ENCODE measurements around the gene CNOT8.
"Not testable (repeated sequence)": the region's sequence is repeated elsewhere in the genome, so short reads cannot be mapped to it uniquely, and the experiment has no call there.

The CNOT8 gene

DNA sequence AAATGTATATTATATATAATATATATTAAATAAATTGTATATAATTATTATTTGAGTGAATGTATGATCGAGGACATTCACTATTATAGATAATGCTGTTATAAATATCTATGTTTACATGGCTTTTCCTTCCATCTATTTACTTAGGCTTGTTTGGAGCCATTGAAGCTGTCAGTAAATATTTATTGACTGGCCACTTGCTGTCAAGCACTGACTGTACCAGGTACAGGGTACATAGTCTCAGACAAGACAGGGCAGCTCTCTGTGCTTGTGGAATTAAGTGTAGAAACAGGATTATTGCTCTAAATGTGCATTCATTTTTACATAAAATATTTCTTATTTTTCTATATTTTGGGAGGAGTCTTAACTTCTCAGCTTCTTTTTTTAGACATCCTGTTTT lies 24.4 kb upstream of the CNOT8 start:
- H3K36me3 ChIP-seq (ENCODE audit: control insufficient read depth, insufficient read depth, low read length) = peaks cover 32% of the 10 kb centered on the region
- no peaks in the 10 kb centered on the region for H3K9me3 ChIP-seq (ENCODE audit: control insufficient read depth, insufficient read depth, low read depth, low read length)
- no peak overlapping the region for H3K9ac ChIP-seq (ENCODE audit: low read length)
- H3K27ac ChIP-seq (ENCODE audit: low read depth, low read length) = no peak overlapping the region
- H3K4me3 ChIP-seq (ENCODE audit: low read depth, low read length) = no peak overlapping the region
- peaks cover 3% of the 10 kb centered on the region; the same call in 1 of the 2 replicates for H3K4me1 ChIP-seq (ENCODE audit: control insufficient read depth, insufficient read depth, low read length)
- H3K27me3 ChIP-seq (ENCODE audit: control insufficient read depth, insufficient read depth, low read length) = no peaks in the 10 kb centered on the region

DNA sequence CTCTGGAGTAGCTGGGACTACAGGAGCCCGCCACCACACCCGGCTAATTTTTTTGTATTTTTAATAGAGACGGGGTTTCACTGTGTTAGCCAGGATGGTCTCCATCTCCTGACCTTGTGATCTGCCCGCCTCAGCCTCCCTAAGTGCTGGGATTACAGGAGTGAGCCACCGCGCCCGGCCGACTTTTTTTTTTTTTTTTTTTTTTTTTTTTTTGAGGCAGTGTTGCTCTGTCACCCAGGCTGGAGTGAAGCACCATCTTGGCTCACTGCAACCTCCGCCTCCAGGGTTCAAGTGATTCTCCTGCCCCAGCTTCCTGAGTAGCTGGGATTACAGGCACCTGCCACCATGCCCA lies 22.8 kb upstream of the CNOT8 start:
- not testable (repeated sequence) for H3K9me3 ChIP-seq (ENCODE audit: control insufficient read depth, insufficient read depth, low read depth, low read length); H3K9ac ChIP-seq (ENCODE audit: low read length); H3K27me3 ChIP-seq (ENCODE audit: control insufficient read depth, insufficient read depth, low read length); H3K27ac ChIP-seq (ENCODE audit: low read depth, low read length); H3K4me3 ChIP-seq (ENCODE audit: low read depth, low read length); H3K4me1 ChIP-seq (ENCODE audit: control insufficient read depth, insufficient read depth, low read length)
- H3K36me3 ChIP-seq (ENCODE audit: control insufficient read depth, insufficient read depth, low read length) = peaks cover 17% of the 10 kb centered on the region

DNA sequence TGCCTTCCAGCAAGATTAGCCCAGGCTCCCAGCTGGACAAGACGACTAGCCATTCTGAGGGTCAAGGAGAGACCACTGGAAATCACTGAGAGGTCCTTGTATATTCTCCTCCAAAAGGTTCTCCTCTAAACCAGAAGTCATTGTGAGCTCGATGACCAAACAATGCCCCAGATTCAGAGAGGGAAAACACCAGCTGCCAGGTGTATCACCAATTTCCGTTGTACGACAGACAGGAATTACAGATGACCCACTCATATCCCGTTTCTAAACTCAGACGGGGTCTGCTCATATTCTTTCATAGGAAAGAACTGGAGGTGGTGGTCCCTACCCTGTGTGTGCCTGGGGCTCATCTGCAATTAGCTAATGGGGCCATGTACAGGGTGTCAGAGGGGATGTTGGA lies 22.2 kb upstream of the CNOT8 start:
- H3K27me3 ChIP-seq (ENCODE audit: control insufficient read depth, insufficient read depth, low read length) = no peaks in the 10 kb centered on the region
- no peaks in the 10 kb centered on the region; the same call in 1 of the 2 replicates for H3K4me1 ChIP-seq (ENCODE audit: control insufficient read depth, insufficient read depth, low read length)
- peaks cover 11% of the 10 kb centered on the region for H3K36me3 ChIP-seq (ENCODE audit: control insufficient read depth, insufficient read depth, low read length)
- H3K4me3 ChIP-seq (ENCODE audit: low read depth, low read length) = no peak overlapping the region
- no peak overlapping the region for H3K9ac ChIP-seq (ENCODE audit: low read length)
- H3K9me3 ChIP-seq (ENCODE audit: control insufficient read depth, insufficient read depth, low read depth, low read length) = no peaks in the 10 kb centered on the region
- no peak overlapping the region for H3K27ac ChIP-seq (ENCODE audit: low read depth, low read length)

DNA sequence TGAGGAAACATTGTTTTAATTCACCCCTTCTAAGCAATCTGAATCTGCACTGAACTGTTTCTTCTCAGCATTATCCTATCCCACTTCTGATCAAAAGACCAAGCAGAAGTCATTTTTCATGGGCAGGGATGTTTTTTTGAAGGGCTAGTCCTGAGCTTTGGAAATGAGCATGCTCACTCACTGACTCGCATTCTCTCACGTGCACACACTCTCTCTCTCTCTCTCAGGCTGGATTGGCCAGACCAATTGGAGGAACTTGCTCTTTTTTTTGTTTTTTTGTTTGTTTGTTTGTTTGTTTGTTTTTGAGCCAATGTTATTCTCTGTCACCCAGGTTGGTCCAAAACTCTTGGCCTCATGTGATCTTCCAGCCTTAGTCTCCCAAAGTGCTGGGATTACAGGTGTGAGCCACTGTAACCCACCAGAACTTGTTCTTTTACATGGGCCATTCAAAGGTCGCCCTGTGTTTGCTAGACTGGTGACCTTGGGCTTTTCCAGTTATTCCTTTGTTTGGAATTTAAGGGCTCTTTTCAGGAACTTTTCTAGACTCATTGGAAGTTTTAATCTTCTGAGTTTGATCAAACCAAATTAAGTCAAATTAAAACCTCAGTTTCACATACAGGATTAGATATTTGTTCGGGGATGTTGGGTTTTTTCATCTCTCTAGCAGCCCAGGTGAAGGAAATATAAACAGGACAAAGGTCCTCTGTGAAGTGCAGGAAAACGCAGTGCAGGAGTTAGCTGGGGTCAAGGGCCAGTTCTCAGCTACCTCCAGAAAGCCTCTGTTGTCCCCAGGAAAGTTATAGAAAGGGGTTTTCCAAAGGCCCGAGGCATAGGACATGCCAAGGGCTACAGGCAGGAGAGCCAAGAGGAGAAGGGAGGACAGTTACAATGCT lies 21.2 kb upstream of the CNOT8 start:
- Histone ChIP-seq H3K4me1 (ENCODE audit: control insufficient read depth, insufficient read depth, low read length) (no peaks in the 10 kb centered on the region; the same call in 1 of the 2 replicates), H3K4me3 (ENCODE audit: low read depth, low read length) (no peak overlapping the region), H3K9me3 (ENCODE audit: control insufficient read depth, insufficient read depth, low read depth, low read length) (no peaks in the 10 kb centered on the region), H3K27ac (ENCODE audit: low read depth, low read length) (no peak overlapping the region), H3K36me3 (ENCODE audit: control insufficient read depth, insufficient read depth, low read length) (peaks cover 3% of the 10 kb centered on the region; the same call in 1 of the 2 replicates), H3K27me3 (ENCODE audit: control insufficient read depth, insufficient read depth, low read length) (no peaks in the 10 kb centered on the region), H3K9ac (ENCODE audit: low read length) (no peak overlapping the region)

DNA sequence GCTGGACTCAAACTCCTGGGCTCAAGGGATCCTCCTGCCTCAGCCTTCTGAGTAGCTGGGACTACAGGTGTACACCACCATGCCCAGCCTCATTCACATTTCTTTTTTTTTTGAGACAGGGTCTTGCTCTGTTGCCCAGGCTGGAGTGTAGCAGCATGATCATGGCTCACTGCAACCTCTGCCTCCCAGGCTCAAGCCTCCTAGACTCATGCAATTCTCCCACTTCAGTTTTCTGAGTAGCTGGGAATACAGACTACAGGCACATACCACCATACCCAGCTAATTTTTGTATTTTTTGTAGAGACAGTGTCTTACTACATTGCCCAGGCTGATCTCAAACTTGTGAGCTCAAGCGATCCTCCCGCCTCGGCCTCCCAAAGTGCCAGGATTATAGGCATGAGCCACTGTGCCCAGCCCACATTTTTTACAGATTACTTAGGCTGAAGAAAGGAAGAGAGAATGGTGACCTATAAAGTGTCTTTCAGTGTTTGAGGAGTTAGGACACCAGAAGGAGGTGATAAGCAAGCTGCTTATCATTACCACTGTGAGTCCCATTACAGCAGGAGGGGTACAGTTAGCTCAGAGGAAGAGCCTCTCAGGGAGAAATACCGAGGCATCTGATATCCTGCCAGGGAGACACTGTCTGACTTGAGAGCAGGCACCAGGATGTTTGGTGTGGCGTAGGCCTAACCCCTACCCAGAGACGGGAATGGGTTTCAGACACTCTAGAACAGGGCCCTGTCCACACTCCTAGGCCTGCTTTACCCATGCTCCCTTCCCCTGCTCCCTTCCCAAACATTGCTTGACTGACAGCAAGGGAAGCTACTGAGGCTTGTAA lies 17.8 kb upstream of the CNOT8 start:
- Histone ChIP-seq H3K27ac (ENCODE audit: low read depth, low read length) (no peak overlapping the region), H3K9me3 (ENCODE audit: control insufficient read depth, insufficient read depth, low read depth, low read length) (no peaks in the 10 kb centered on the region), H3K36me3 (ENCODE audit: control insufficient read depth, insufficient read depth, low read length) (peaks cover 6% of the 10 kb centered on the region; the same call in 1 of the 2 replicates), H3K4me3 (ENCODE audit: low read depth, low read length) (no peak overlapping the region), H3K9ac (ENCODE audit: low read length) (no peak overlapping the region), H3K27me3 (ENCODE audit: control insufficient read depth, insufficient read depth, low read length) (no peaks in the 10 kb centered on the region), H3K4me1 (ENCODE audit: control insufficient read depth, insufficient read depth, low read length) (no peaks in the 10 kb centered on the region; the same call in 1 of the 2 replicates)

DNA sequence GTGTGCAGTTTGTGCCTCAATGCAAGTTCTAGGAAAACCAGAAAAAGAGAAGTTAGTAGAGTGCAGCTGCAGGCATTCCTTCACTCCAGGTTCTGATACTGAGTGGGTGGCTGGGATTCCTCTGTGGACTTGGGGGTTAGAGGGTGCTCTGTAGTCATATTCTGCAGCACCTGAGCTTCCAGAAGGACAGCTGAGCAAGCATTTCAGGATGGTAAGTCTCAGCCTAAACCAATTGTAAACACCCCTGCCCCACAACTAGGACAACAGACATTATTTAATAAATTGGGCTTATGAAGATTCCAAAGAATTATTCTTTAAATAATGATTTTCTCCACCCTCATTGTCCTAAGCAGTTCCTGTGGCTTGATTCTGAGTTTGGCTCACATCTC lies 17.2 kb upstream of the CNOT8 start:
- no peak overlapping the region for H3K9ac ChIP-seq (ENCODE audit: low read length)
- H3K36me3 ChIP-seq (ENCODE audit: control insufficient read depth, insufficient read depth, low read length) = peaks cover 6% of the 10 kb centered on the region; the same call in 1 of the 2 replicates
- H3K4me3 ChIP-seq (ENCODE audit: low read depth, low read length) = no peak overlapping the region

DNA sequence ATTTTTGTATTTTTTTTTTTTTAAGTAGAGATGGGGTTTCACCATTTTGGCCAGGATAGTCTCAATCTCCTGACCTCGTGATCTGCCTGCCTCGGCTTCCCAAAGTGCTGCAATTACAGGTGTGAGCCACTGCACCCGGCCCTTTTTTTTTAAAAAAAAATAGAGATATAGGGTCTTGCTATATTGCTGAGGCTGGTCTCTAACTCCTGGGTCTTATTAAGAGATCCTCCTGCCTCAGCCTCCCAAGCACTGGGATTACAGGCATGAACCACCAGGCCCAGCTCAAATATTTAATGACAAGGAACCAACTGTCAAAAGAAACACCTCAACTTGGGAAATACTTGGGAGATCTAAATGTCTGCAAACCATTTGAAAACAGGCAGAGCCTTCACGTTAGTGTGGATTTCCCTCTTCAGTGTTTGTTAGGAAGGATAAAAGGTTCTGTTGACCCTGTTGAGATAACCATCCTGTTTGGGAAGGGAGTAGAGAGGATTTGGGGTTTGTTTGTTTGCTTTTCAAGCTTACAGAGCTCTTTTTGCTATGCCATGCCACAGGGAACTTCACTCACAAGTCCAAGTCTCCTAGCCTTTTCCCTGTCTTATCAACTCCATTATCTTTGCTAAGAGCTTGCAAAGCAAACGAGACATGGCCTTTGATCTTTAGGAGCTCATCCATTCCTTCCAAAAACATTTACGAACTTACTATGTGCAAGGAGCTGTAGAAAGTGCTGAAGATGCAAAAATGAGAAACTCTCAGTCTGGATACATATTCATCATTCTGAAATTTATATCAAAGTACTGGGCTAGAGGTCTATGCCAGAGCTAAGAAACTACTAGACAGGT lies 15.5 kb upstream of the CNOT8 start:
- H3K36me3 ChIP-seq (ENCODE audit: control insufficient read depth, insufficient read depth, low read length) = peaks cover 4% of the 10 kb centered on the region; the same call in 1 of the 2 replicates
- no peak overlapping the region for H3K27ac ChIP-seq (ENCODE audit: low read depth, low read length)
- H3K4me1 ChIP-seq (ENCODE audit: control insufficient read depth, insufficient read depth, low read length) = no peaks in the 10 kb centered on the region; the same call in 1 of the 2 replicates
- no peak overlapping the region for H3K4me3 ChIP-seq (ENCODE audit: low read depth, low read length)
- H3K27me3 ChIP-seq (ENCODE audit: control insufficient read depth, insufficient read depth, low read length) = no peaks in the 10 kb centered on the region
- H3K9me3 ChIP-seq (ENCODE audit: control insufficient read depth, insufficient read depth, low read depth, low read length) = no peaks in the 10 kb centered on the region
- H3K9ac ChIP-seq (ENCODE audit: low read length) = no peak overlapping the region

More for the DNA sequence above, 17.2 kb upstream of the CNOT8 start:
- Histone ChIP-seq H3K4me1 (ENCODE audit: control insufficient read depth, insufficient read depth, low read length) (no peaks in the 10 kb centered on the region; the same call in 1 of the 2 replicates), H3K27ac (ENCODE audit: low read depth, low read length) (no peak overlapping the region), H3K27me3 (ENCODE audit: control insufficient read depth, insufficient read depth, low read length) (no peaks in the 10 kb centered on the region), H3K9me3 (ENCODE audit: control insufficient read depth, insufficient read depth, low read depth, low read length) (no peaks in the 10 kb centered on the region)

DNA sequence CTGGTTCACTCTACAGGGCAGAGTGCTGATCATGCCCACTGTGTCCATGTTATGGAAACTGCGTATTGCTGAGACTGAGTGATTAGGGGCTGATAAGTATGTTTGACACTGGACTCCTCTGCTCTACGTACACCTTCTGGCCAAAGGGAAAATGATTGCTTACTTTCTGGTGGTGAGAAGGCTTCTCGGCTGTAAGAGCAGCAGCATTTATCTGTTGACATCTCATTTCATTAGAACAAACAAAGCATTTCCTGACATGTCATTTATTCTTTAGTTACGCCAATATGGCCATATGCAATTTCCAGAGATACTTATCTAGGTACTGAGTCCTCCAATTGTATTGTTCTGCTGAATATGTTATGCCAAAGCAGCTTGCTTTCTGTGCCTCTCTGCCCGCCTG lies 13.6 kb upstream of the CNOT8 start:
- no peaks in the 10 kb centered on the region for H3K9me3 ChIP-seq (ENCODE audit: control insufficient read depth, insufficient read depth, low read depth, low read length)
- no peak overlapping the region for H3K9ac ChIP-seq (ENCODE audit: low read length)
- no peak overlapping the region for H3K27ac ChIP-seq (ENCODE audit: low read depth, low read length)
- 0 out of 2 replicates have a peak, but pooled peaks cover 3% of the 10 kb centered on the region for H3K36me3 ChIP-seq (ENCODE audit: control insufficient read depth, insufficient read depth, low read length)
- H3K27me3 ChIP-seq (ENCODE audit: control insufficient read depth, insufficient read depth, low read length) = no peaks in the 10 kb centered on the region
- no peak overlapping the region for H3K4me3 ChIP-seq (ENCODE audit: low read depth, low read length)
- peaks cover under 1% of the 10 kb centered on the region; the same call in 1 of the 2 replicates for H3K4me1 ChIP-seq (ENCODE audit: control insufficient read depth, insufficient read depth, low read length)

DNA sequence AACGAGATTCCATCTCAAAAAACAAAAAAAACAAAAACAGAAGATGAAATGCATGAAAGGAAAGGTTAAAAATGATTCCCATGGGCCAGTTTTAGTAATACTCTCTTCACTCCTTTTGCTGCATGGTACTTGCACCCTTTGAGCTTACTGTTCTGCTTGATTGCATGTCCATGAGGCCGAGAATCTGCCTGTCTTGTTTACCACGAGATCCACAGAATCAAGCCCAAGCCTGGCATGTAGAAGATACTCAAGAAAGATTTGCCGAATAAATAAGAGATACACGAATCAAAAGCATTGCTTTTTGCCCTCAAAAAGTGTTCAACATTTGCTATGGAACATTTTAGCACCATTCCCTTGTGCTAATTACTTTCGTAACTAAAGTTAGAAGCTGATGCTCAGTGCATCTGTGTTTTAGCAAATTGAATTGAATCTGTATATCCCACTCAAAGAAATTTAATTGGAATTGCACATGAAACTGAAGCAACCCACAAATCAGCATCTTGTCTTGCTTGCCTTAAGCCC lies 9.1 kb upstream of the CNOT8 start:
- H3K9me3 ChIP-seq (ENCODE audit: control insufficient read depth, insufficient read depth, low read depth, low read length) = no peaks in the 10 kb centered on the region
- H3K36me3 ChIP-seq (ENCODE audit: control insufficient read depth, insufficient read depth, low read length) = 0 out of 2 replicates have a peak, but pooled peaks cover 3% of the 10 kb centered on the region
- peak overlapping the region; percentile 61 for H3K4me3 ChIP-seq (ENCODE audit: low read depth, low read length)
- H3K27ac ChIP-seq (ENCODE audit: low read depth, low read length) = no peak overlapping the region
- no peak overlapping the region for H3K9ac ChIP-seq (ENCODE audit: low read length)
- H3K4me1 ChIP-seq (ENCODE audit: control insufficient read depth, insufficient read depth, low read length) = peaks cover 14% of the 10 kb centered on the region
- no peaks in the 10 kb centered on the region for H3K27me3 ChIP-seq (ENCODE audit: control insufficient read depth, insufficient read depth, low read length)

DNA sequence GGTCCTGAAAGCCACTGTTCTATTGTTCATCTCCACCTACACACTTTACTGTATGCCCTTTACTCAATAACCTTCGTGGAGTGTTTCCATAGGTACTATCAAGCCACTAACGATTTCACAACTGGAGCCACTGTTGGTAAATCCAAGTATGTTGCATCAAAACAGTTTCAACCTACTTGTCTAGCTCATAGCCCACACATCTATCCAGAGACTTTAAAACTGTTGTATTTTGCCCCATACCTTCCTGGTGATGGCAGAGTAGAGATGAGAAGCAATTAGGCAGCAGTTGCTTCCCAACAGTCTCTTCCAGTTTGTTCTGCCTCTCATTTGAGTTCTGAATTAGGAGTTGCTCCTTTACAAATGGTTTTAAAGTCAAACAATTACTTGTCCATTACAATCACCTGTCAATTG lies 8.6 kb upstream of the CNOT8 start:
- no peak overlapping the region for H3K9ac ChIP-seq (ENCODE audit: low read length)
- H3K9me3 ChIP-seq (ENCODE audit: control insufficient read depth, insufficient read depth, low read depth, low read length) = no peaks in the 10 kb centered on the region
- no peaks in the 10 kb centered on the region for H3K27me3 ChIP-seq (ENCODE audit: control insufficient read depth, insufficient read depth, low read length)
- no peak overlapping the region for H3K27ac ChIP-seq (ENCODE audit: low read depth, low read length)
- H3K4me1 ChIP-seq (ENCODE audit: control insufficient read depth, insufficient read depth, low read length) = peaks cover 14% of the 10 kb centered on the region
- H3K36me3 ChIP-seq (ENCODE audit: control insufficient read depth, insufficient read depth, low read length) = 0 out of 2 replicates have a peak, but pooled peaks cover 3% of the 10 kb centered on the region
- peak overlapping the region; percentile 61 for H3K4me3 ChIP-seq (ENCODE audit: low read depth, low read length)

All from HUES6 (cell line).